Gastrocnemius medialis (tissue), 4 donors: Measurements from ENCODE around the gene TMEM200B.

Experiments used
- POLR2A ChIP-seq, 2 donors: fragments of 450-650 bp; IDR thresholded peaks; one replicate each; pipeline ENCODE4 v1.6.1; 2017; ENCODE audit warnings: antibody characterized with exemption in 2 of 2, mild to moderate bottlenecking in 2 of 2, moderate library complexity in 2 of 2
- TF ChIP-seq, protein P1 (sequence below), 5 experiments: fragments of 450-650 bp in 3 of 5; fragments of 200-600 bp in 2 of 5; sonication (generic) in 2 of 5; IDR thresholded peaks in 4 of 5; conservative IDR thresholded peaks in 1 of 5; 1 replicate in 4 of 5; 2 replicates in 1 of 5; pipeline ENCODE4 v1.5.1; 2016 to 2019; ENCODE audit warnings: antibody characterized with exemption in 5 of 5, mild to moderate bottlenecking in 3 of 5, moderate library complexity in 3 of 5

GRCh38 chr1:29100487-29100886 is 23.2 kb downstream of the TMEM200B start:
- TF ChIP-seq, protein P1, sequence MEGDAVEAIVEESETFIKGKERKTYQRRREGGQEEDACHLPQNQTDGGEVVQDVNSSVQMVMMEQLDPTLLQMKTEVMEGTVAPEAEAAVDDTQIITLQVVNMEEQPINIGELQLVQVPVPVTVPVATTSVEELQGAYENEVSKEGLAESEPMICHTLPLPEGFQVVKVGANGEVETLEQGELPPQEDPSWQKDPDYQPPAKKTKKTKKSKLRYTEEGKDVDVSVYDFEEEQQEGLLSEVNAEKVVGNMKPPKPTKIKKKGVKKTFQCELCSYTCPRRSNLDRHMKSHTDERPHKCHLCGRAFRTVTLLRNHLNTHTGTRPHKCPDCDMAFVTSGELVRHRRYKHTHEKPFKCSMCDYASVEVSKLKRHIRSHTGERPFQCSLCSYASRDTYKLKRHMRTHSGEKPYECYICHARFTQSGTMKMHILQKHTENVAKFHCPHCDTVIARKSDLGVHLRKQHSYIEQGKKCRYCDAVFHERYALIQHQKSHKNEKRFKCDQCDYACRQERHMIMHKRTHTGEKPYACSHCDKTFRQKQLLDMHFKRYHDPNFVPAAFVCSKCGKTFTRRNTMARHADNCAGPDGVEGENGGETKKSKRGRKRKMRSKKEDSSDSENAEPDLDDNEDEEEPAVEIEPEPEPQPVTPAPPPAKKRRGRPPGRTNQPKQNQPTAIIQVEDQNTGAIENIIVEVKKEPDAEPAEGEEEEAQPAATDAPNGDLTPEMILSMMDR (IDR thresholded peaks at IDR 0.05 in 4 of 5, conservative IDR thresholded peaks at IDR 0.05 in 1 of 5): no peak
- no peak for TF ChIP-seq POLR2A (IDR thresholded peaks at IDR 0.05)
